GM12878 (cell line): Measurements from ENCODE around the gene VANGL2. TPM values are rescaled to one million over a fixed set of nuclear protein-coding genes. Genes with fewer than 3 reads are reported as not detected.

Source experiments
- ATAC-seq: fragments of 200-7000 bp; cut with Tn5 transposase; 3 replicates; pipeline ENCODE4 v1.9.1; 2020; ENCODE audit warnings: mild to moderate bottlenecking, moderate library complexity
- BruUV-seq: library from RNA; stranded (reverse); fragments of 400-500 nt; replicated peaks from 2 replicates; lab custom pipeline; 2021; lab: Mats Ljungman, UMichigan
- CTCF ChIA-PET: fragments of 300-600 bp; sonication (Branson Sonifier 250); formaldehyde crosslinking; extraction: SDS; loops from one replicate; lab custom pipeline; 2021; ENCODE audit warnings: inconsistent platforms; lab: Yijun Ruan, JAX
- POLR2A ChIA-PET: fragments of 350-600 bp; formaldehyde crosslinking; extraction: SDS; loops from one replicate; lab custom pipeline; 2021; ENCODE audit warnings: inconsistent platforms; lab: Charles Lee
- RAD21 ChIA-PET: fragments of 300-600 bp; sonication (Branson Sonifier 250); formaldehyde crosslinking; loops from one replicate; lab custom pipeline; 2023; ENCODE audit warnings: antibody characterized with exemption; ENCODE audit not compliant: unreplicated experiment; lab: Charles Lee
- SMC1A ChIA-PET: fragments of 300-600 bp; sonication (Branson Sonifier 250); formaldehyde crosslinking; loops from one replicate; lab custom pipeline; 2023; ENCODE audit not compliant: unreplicated experiment, uncharacterized antibody; lab: Charles Lee
- DNase-seq: peaks from one replicate; pipeline ENCODE4 v3.0.0-alpha.2; 2011; ENCODE audit warnings: low read depth, low spot score
- FAIRE-seq: peaks from 3 replicates; lab custom pipeline; 2011; peaks lifted over from hg19 to GRCh38; lab: Jason Lieb, UNC
- H2AFZ ChIP-seq: 2 replicates; pipeline ENCODE4 v1.6.0; 2011; ENCODE audit warnings: low read depth, low read length, control low read depth; ENCODE audit not compliant: control insufficient read depth
- H3K27ac ChIP-seq: 2 replicates; pipeline ENCODE4 v1.5.1; 2011; ENCODE audit warnings: control low read depth; ENCODE audit not compliant: control insufficient read depth, insufficient read depth
- H3K27me3 ChIP-seq, 2 experiments: replicated peaks in 1 of 2; 2 replicates each; pipeline versions ENCODE4 v1.6.0 to v1.6.1; 2011; ENCODE audit warnings: low read length in 1 of 2; ENCODE audit not compliant: control insufficient read depth in 2 of 2, insufficient read depth in 2 of 2
- H3K36me3 ChIP-seq, 2 experiments: 2 replicates each; pipeline ENCODE4 v1.5.1; 2011; ENCODE audit warnings: low read length in 1 of 2; ENCODE audit not compliant: control insufficient read depth in 2 of 2, insufficient read depth in 2 of 2
- H3K4me1 ChIP-seq: 2 replicates; pipeline ENCODE4 v1.6.1; 2011; ENCODE audit warnings: mild to moderate bottlenecking, low read length, moderate library complexity, mixed read lengths; ENCODE audit not compliant: control insufficient read depth, insufficient read depth
- H3K4me2 ChIP-seq: 2 replicates; pipeline ENCODE4 v1.6.0; 2011; ENCODE audit warnings: control low read depth; ENCODE audit not compliant: control insufficient read depth, insufficient read depth
- H3K4me3 ChIP-seq: fragments of 200-600 bp; sonication (generic); 2 replicates; pipeline ENCODE4 v1.5.1; 2016
- H3K79me2 ChIP-seq: 2 replicates; pipeline ENCODE4 v1.6.0; 2011; ENCODE audit warnings: low read length; ENCODE audit not compliant: control insufficient read depth, insufficient read depth
- H3K9ac ChIP-seq: 2 replicates; pipeline ENCODE4 v1.8.0; 2011; ENCODE audit warnings: low read length, control low read depth, mixed read lengths; ENCODE audit not compliant: control insufficient read depth, insufficient read depth
- H3K9me3 ChIP-seq: replicated peaks from 3 replicates; pipeline ENCODE4 v1.5.1; 2011; ENCODE audit warnings: mild to moderate bottlenecking, low read length; ENCODE audit not compliant: control insufficient read depth, insufficient read depth
- H4K20me1 ChIP-seq: 2 replicates; pipeline ENCODE4 v1.6.0; 2011; ENCODE audit not compliant: control insufficient read depth, insufficient read depth
- BMI1 ChIP-seq: fragments of 450-650 bp; IDR thresholded peaks from 2 replicates; pipeline ENCODE4 v1.6.1; 2016; ENCODE audit warnings: mild to moderate bottlenecking, moderate library complexity, borderline replicate concordance
- CREM ChIP-seq: IDR thresholded peaks from 2 replicates; pipeline ENCODE4 v1.6.1; 2014; ENCODE audit warnings: antibody characterized with exemption, low read depth
- HDAC2 ChIP-seq: fragments of 200-600 bp; sonication (generic); IDR thresholded peaks from 2 replicates; pipeline ENCODE4 v1.6.1; 2017
- KAT2A ChIP-seq: conservative IDR thresholded peaks from 2 replicates; pipeline ENCODE4 v1.6.1; 2011; ENCODE audit warnings: low read depth, low read length; ENCODE audit not compliant: control insufficient read depth
- MEF2A ChIP-seq: IDR thresholded peaks from 2 replicates; pipeline ENCODE4 v1.6.1; 2011; ENCODE audit warnings: low read depth, mild to moderate bottlenecking, low read length, moderate library complexity; ENCODE audit not compliant: insufficient read depth
- NBN ChIP-seq: fragments of 450-650 bp; IDR thresholded peaks from 2 replicates; pipeline ENCODE4 v1.6.1; 2016
- SUPT20H ChIP-seq: IDR thresholded peaks from 2 replicates; pipeline ENCODE4 v1.6.1; 2011; ENCODE audit warnings: low read depth, mild to moderate bottlenecking, low read length, moderate library complexity, borderline replicate concordance; ENCODE audit not compliant: control insufficient read depth
- SUZ12 ChIP-seq: fragments of 200-600 bp; sonication (generic); IDR thresholded peaks from one replicate; pipeline ENCODE4 v1.6.1; 2018; ENCODE audit warnings: antibody characterized with exemption, mild to moderate bottlenecking; ENCODE audit not compliant: unreplicated experiment
- TARDBP ChIP-seq: IDR thresholded peaks from 2 replicates; pipeline ENCODE4 v1.6.1; 2016; ENCODE audit warnings: borderline replicate concordance
- YBX1 ChIP-seq: fragments of 450-650 bp; IDR thresholded peaks from 2 replicates; pipeline ENCODE4 v1.6.1; 2016; ENCODE audit warnings: antibody characterized with exemption
- WGBS: methylation state at CpG from one replicate; pipeline ENCODE4 v1.1.6; 2016; ENCODE audit warnings: low lambda C conversion rate; ENCODE audit not compliant: insufficient replicate concordance, insufficient coverage; ENCODE audit errors: missing lambda C conversion rate; 5-methylcytosine and 5-hydroxymethylcytosine counted together
- in situ Hi-C: fragments of 300-500 bp; cut with MboI; formaldehyde crosslinking; loops from 9 replicates; pipeline ENCODE4 v1.14.3; 2018; ENCODE audit warnings: mixed read lengths
- intact Hi-C: fragments of 100-400 bp; cut with micrococcal nuclease; formaldehyde crosslinking; loops from one replicate; pipeline ENCODE4 v1.14.2; 2022; ENCODE audit not compliant: unreplicated experiment
- polyA plus RNA-seq, 11 experiments: library from polyadenylated mRNA; depleted of rRNA in 4 of 11; unstranded in 6 of 11; stranded (reverse) in 5 of 11; fragments of >200 nt; fragmentation: Nextera tagmentation in 4 of 11; fragmentation: Illumina TruSeq in 1 of 11; extraction: Ambion mirVana in 4 of 11; extraction: Trizol in 1 of 11; gene quantifications; 1 replicate in 1 of 11; 2 replicates in 10 of 11; pipeline versions ENCODE4 v1.2.1 to v1.2.3, GENCODE V29; 2011 to 2016; ENCODE audit warnings: inconsistent platforms in 2 of 11, missing spikeins in 2 of 11, low read depth in 1 of 11
- total RNA-seq, 4 experiments: library from RNA; depleted of rRNA in 3 of 4; stranded (reverse); fragments of >200 nt in 3 of 4; fragmentation: Illumina TruSeq in 1 of 4; extraction: Trizol in 1 of 4; gene quantifications; 2 replicates each; pipeline versions ENCODE4 v1.2.1 to v1.2.3, GENCODE V29; 2013 to 2021
- TF ChIP-seq, protein P1 (sequence below): IDR thresholded peaks from 2 replicates; pipeline ENCODE4 v1.6.1; 2012; ENCODE audit warnings: low read depth, low read length, improper control_type of control experiment

The VANGL2 gene
- total and polyA plus RNA-seq, 10 of the 15 experiments (the other 5 are each of a cell fraction or from before 2014, with no cell fraction given), result 0.10 to 5.0 (median 0.27) TPM

- in situ Hi-C loops (loop anchor here (25.0 kb wide), 1 partner anchor 551 kb away; the partner anchor contains the start of gene ITLN2), intact Hi-C loops (no loop called here)
- H3K4me3 ChIP-seq, result no peak overlapping the region
- no TSS peak for BruUV-seq
- H3K27me3 ChIP-seq, result no peaks in the 10 kb centered on the region; a peak in 1 of 4 replicates
- no peak overlapping the region for H3K9ac ChIP-seq
- no peak overlapping the region for H2AFZ ChIP-seq
- no peak overlapping the region for H3K4me2 ChIP-seq
- ChIA-PET SMC1A (interaction anchor here (0.6 kb wide), 1 partner anchor 313 kb away, joined by 3 read pairs; no protein-coding TSS in a partner anchor), CTCF (interaction anchor here (0.8 to 1.2 kb wide), 4 partner anchors 33 to 305 kb away, joined by 3 to 5 read pairs (median 3); no protein-coding TSS in a partner anchor), RAD21 (no interaction called here), POLR2A (no interaction called here)
- no peaks in the 10 kb centered on the region for H3K79me2 ChIP-seq
- H3K9me3 ChIP-seq, result no peaks in the 10 kb centered on the region
- WGBS, result 33% methylated on average over 3 of the region's 6 CpGs
- no peak for FAIRE-seq
- TF ChIP-seq KAT2A, result no peak
- no peak for TF ChIP-seq SUPT20H
- TF ChIP-seq HDAC2, result no peak
- no peak for TF ChIP-seq SUZ12
- no peak for TF ChIP-seq BMI1
- no peak for TF ChIP-seq TARDBP
- no peak for TF ChIP-seq NBN
- TF ChIP-seq MEF2A, result no peak
- TF ChIP-seq, protein P1, sequence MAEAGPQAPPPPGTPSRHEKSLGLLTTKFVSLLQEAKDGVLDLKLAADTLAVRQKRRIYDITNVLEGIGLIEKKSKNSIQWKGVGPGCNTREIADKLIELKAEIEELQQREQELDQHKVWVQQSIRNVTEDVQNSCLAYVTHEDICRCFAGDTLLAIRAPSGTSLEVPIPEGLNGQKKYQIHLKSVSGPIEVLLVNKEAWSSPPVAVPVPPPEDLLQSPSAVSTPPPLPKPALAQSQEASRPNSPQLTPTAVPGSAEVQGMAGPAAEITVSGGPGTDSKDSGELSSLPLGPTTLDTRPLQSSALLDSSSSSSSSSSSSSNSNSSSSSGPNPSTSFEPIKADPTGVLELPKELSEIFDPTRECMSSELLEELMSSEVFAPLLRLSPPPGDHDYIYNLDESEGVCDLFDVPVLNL, result no peak
- TF ChIP-seq CREM, result no peak
- TF ChIP-seq YBX1, result no peak
- no peaks in the 10 kb centered on the region for H4K20me1 ChIP-seq
- H3K4me1 ChIP-seq, result no peaks in the 10 kb centered on the region
- no peak for DNase-seq
- no peaks in the 10 kb centered on the region for H3K36me3 ChIP-seq
- ATAC-seq, result no peak
- no peak overlapping the region for H3K27ac ChIP-seq
Measured at GRCh38 chr1:160411271-160412027, 11.1 kb downstream of the VANGL2 start.
